ENCODE measurements around the gene CLSTN1. TPM values are rescaled to one million over a fixed set of nuclear protein-coding genes. Genes with fewer than 3 reads are reported as not detected.
A peak's percentile ranks its signal among the peaks of the same experiment; 100 is the strongest.

CLSTN1 gene
- total and polyA plus RNA-seq, 2 of the 13 experiments (the other 11 are each of a cell fraction or from before 2014, with no cell fraction given): 19.7 to 29.8 TPM

- TF ChIP-seq, protein P1, sequence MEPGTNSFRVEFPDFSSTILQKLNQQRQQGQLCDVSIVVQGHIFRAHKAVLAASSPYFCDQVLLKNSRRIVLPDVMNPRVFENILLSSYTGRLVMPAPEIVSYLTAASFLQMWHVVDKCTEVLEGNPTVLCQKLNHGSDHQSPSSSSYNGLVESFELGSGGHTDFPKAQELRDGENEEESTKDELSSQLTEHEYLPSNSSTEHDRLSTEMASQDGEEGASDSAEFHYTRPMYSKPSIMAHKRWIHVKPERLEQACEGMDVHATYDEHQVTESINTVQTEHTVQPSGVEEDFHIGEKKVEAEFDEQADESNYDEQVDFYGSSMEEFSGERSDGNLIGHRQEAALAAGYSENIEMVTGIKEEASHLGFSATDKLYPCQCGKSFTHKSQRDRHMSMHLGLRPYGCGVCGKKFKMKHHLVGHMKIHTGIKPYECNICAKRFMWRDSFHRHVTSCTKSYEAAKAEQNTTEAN (CRISPR knock-in tag; conservative IDR thresholded peaks at IDR 0.05): no peak
- no peak for TF ChIP-seq ISL2 (CRISPR knock-in tag; IDR thresholded peaks at IDR 0.05)
- no peak for TF ChIP-seq GABPA (IDR thresholded peaks at IDR 0.05; ENCODE audit: low read depth, low read length)
- TF ChIP-seq GABPA (CRISPR knock-in tag; IDR thresholded peaks at IDR 0.05; ENCODE audit: low read depth): 0 out of 2 replicates have a peak, but pooled peaks have one; percentile 12
- TF ChIP-seq IKZF5 (CRISPR knock-in tag; IDR thresholded peaks at IDR 0.05): no peak
- TF ChIP-seq ZFP1 (CRISPR knock-in tag; IDR thresholded peaks at IDR 0.05): no peak
- TF ChIP-seq ZNF572 (CRISPR knock-in tag; IDR thresholded peaks at IDR 0.05): no peak
- no peak for TF ChIP-seq RBM22 (optimal IDR thresholded peaks at IDR 0.05; ENCODE audit: low read length)
- TF ChIP-seq MBNL3 (CRISPR knock-in tag; conservative IDR thresholded peaks at IDR 0.05): no peak
- TF ChIP-seq ZBTB42 (CRISPR knock-in tag; IDR thresholded peaks at IDR 0.05): no peak
- no peak for TF ChIP-seq HBP1 (CRISPR knock-in tag; IDR thresholded peaks at IDR 0.05; ENCODE audit: low read depth)
- no peak for TF ChIP-seq SMAD9 (CRISPR knock-in tag; IDR thresholded peaks at IDR 0.05)
- no peak for TF ChIP-seq ATF1 (CRISPR knock-in tag; IDR thresholded peaks at IDR 0.05)
- TF ChIP-seq KMT2B (CRISPR knock-in tag; IDR thresholded peaks at IDR 0.05): peak; percentile 52; the same call in 1 of the 2 replicates
- TF ChIP-seq SIX4 (CRISPR knock-in tag; IDR thresholded peaks at IDR 0.05): no peak
- no peak for TF ChIP-seq KAT7 (CRISPR knock-in tag; IDR thresholded peaks at IDR 0.05; ENCODE audit: borderline replicate concordance)
- TF ChIP-seq, protein P2, sequence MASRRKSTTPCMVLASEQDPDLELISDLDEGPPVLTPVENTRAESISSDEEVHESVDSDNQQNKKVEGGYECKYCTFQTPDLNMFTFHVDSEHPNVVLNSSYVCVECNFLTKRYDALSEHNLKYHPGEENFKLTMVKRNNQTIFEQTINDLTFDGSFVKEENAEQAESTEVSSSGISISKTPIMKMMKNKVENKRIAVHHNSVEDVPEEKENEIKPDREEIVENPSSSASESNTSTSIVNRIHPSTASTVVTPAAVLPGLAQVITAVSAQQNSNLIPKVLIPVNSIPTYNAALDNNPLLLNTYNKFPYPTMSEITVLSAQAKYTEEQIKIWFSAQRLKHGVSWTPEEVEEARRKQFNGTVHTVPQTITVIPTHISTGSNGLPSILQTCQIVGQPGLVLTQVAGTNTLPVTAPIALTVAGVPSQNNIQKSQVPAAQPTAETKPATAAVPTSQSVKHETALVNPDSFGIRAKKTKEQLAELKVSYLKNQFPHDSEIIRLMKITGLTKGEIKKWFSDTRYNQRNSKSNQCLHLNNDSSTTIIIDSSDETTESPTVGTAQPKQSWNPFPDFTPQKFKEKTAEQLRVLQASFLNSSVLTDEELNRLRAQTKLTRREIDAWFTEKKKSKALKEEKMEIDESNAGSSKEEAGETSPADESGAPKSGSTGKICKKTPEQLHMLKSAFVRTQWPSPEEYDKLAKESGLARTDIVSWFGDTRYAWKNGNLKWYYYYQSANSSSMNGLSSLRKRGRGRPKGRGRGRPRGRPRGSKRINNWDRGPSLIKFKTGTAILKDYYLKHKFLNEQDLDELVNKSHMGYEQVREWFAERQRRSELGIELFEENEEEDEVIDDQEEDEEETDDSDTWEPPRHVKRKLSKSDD (CRISPR knock-in tag; IDR thresholded peaks at IDR 0.05; ENCODE audit: low read depth): peak; percentile 80; the same call in 1 of the 2 replicates
- no peak for TF ChIP-seq MLLT10 (CRISPR knock-in tag; IDR thresholded peaks at IDR 0.05)
- TF ChIP-seq RFX5 (IDR thresholded peaks at IDR 0.05; ENCODE audit: low read depth, low read length): no peak
- TF ChIP-seq ZNF20 (CRISPR knock-in tag; IDR thresholded peaks at IDR 0.05): no peak
- no peak for TF ChIP-seq SRY (CRISPR knock-in tag; IDR thresholded peaks at IDR 0.05)
- TF ChIP-seq ZNF720 (CRISPR knock-in tag; IDR thresholded peaks at IDR 0.05): no peak
- TF ChIP-seq PCBP2 (optimal IDR thresholded peaks at IDR 0.05; ENCODE audit: low read depth, low read length, poor library complexity, severe bottlenecking): no peak
- no peak for TF ChIP-seq ZFP37 (CRISPR knock-in tag; IDR thresholded peaks at IDR 0.05; ENCODE audit: borderline replicate concordance)
- peak; percentile 34; the same call in 1 of the 2 replicates for TF ChIP-seq KDM2A (CRISPR knock-in tag; IDR thresholded peaks at IDR 0.05; ENCODE audit: borderline replicate concordance, low read depth)
Measured at GRCh38 chr1:9823943-9824701, at the start of gene CLSTN1 (continued).

All from HepG2 (cell line).